Measurements from ENCODE around the gene CYP3A4. TPM values are rescaled to one million over a fixed set of nuclear protein-coding genes. Genes with fewer than 3 reads are reported as not detected.

CYP3A4 gene
- total and polyA plus RNA-seq, 9 of the 15 experiments (the other 6 are each of a cell fraction or from before 2014, with no cell fraction given): 0.07 to 0.08 TPM; not detected in 7

- TF ChIP-seq ZBTB5 (IDR thresholded peaks at IDR 0.05): no peak
- no peak for TF ChIP-seq ZZZ3 (IDR thresholded peaks at IDR 0.05)
- TF ChIP-seq PKNOX1 (IDR thresholded peaks at IDR 0.05): peak; percentile 39; the same call in 1 of the 2 replicates
- no peak for TF ChIP-seq YBX1 (IDR thresholded peaks at IDR 0.05)
- TF ChIP-seq PPARD (CRISPR knock-in tag; IDR thresholded peaks at IDR 0.05): no peak
- TF ChIP-seq IRF2 (CRISPR knock-in tag; IDR thresholded peaks at IDR 0.05): no peak
- TF ChIP-seq ELF4 (CRISPR knock-in tag; IDR thresholded peaks at IDR 0.05): no peak
- peak; percentile 93 for TF ChIP-seq SMARCA4 (IDR thresholded peaks at IDR 0.05)
- peak; percentile 92 for TF ChIP-seq LEF1 (IDR thresholded peaks at IDR 0.05)
- TF ChIP-seq CHD2 (IDR thresholded peaks at IDR 0.05; ENCODE audit: low read depth, low read length): no peak
- TF ChIP-seq POU5F1 (IDR thresholded peaks at IDR 0.05; ENCODE audit: borderline replicate concordance, low read depth, low read length, partially characterized antibody): no peak
- no peak for TF ChIP-seq XRCC4 (IDR thresholded peaks at IDR 0.05; ENCODE audit: extremely low read depth, insufficient read depth, insufficient read length)
- no peak for TF ChIP-seq ZFX (CRISPR knock-in tag; IDR thresholded peaks at IDR 0.05)
- TF ChIP-seq SMARCC2 (IDR thresholded peaks at IDR 0.05; ENCODE audit: low read depth): peak; percentile 83
- TF ChIP-seq ZNF134 (CRISPR knock-in tag; conservative IDR thresholded peaks at IDR 0.05): no peak; the same call in 1 of the 2 replicates
- TF ChIP-seq CXXC5 (CRISPR knock-in tag; IDR thresholded peaks at IDR 0.05): peak; percentile 39
- TF ChIP-seq THAP7 (CRISPR knock-in tag; IDR thresholded peaks at IDR 0.05): no peak
- peak; percentile 19; the same call in 1 of the 2 replicates for TF ChIP-seq CHAMP1 (IDR thresholded peaks at IDR 0.05)
- no peak for TF ChIP-seq PCBP2 (IDR thresholded peaks at IDR 0.05; ENCODE audit: low read depth, low read length, poor library complexity, severe bottlenecking)
- TF ChIP-seq SNRNP70 (optimal IDR thresholded peaks at IDR 0.05; ENCODE audit: low read depth, low read length): no peak
- TF ChIP-seq ZEB2 (IDR thresholded peaks at IDR 0.05): no peak
- TF ChIP-seq ARHGAP35 (IDR thresholded peaks at IDR 0.05; ENCODE audit: partially characterized antibody): no peak
- no peak for TF ChIP-seq ZNF124 (CRISPR knock-in tag; IDR thresholded peaks at IDR 0.05)
These were observed 23.0 kb upstream of the CYP3A4 start (continued) for GRCh38 chr7:99806839-99807478.

All from K562 (cell line).